NCI-H82 (cell line): ENCODE data around the gene SNAPIN.
"Not testable (repeated sequence)": the region's sequence is repeated elsewhere in the genome, so short reads cannot be mapped to it uniquely, and the experiment has no call there.

Source experiments
- DNase-seq: peaks from one replicate; lab custom pipeline; 2025; lab: John Stamatoyannopoulos, UW

The SNAPIN gene

GRCh38 chr1:153626904-153627714, 31.4 kb upstream of the SNAPIN start, which contains the start of gene S100A13:
Gene S100A13, minus strand, starts transcription at chr1:153627505. Its CDS starts 1,033 bp downstream, at chr1:153626472.
- peak; percentile 95 for DNase-seq

- peak; percentile 58 for DNase-seq
Observed at GRCh38 chr1:153627715-153628626, 30.5 kb upstream of the SNAPIN start, which contains the start of gene S100A1. Gene S100A1, plus strand, starts transcription at chr1:153628434. Its CDS starts 2,088 bp downstream, at chr1:153630522.

GRCh38 chr1:153628638-153629342, 29.7 kb upstream of the SNAPIN start:
- DNase-seq, result no peak

GRCh38 chr1:153629343-153629665, 29.2 kb upstream of the SNAPIN start:
- no peak for DNase-seq

GRCh38 chr1:153629971-153630370, 28.5 kb upstream of the SNAPIN start:
- DNase-seq, result no peak

GRCh38 chr1:153630384-153630783, 28.1 kb upstream of the SNAPIN start:
- DNase-seq, result no peak

- DNase-seq, result no peak
Observed at GRCh38 chr1:153631047-153632022, 27.2 kb upstream of the SNAPIN start.

- no peak for DNase-seq
Observed at GRCh38 chr1:153633161-153633753, 25.2 kb upstream of the SNAPIN start.

- peak; percentile 99 for DNase-seq
Observed at GRCh38 chr1:153633754-153634665, 24.5 kb upstream of the SNAPIN start, which contains the start of gene CHTOP. Gene CHTOP, plus strand, starts transcription at chr1:153634066. Its CDS starts 2,523 bp downstream, at chr1:153636589.

GRCh38 chr1:153635872-153636271, 22.6 kb upstream of the SNAPIN start:
- DNase-seq, result no peak

GRCh38 chr1:153636312-153636711, 22.2 kb upstream of the SNAPIN start:
- DNase-seq, result no peak

GRCh38 chr1:153638261-153638660, 20.2 kb upstream of the SNAPIN start:
- DNase-seq, result peak; percentile 88

- no peak for DNase-seq
Observed at GRCh38 chr1:153639280-153639679, 19.2 kb upstream of the SNAPIN start.

GRCh38 chr1:153640213-153640612, 18.3 kb upstream of the SNAPIN start:
- DNase-seq, result not testable (repeated sequence)

GRCh38 chr1:153640861-153641260, 17.6 kb upstream of the SNAPIN start:
- DNase-seq, result no peak

GRCh38 chr1:153642161-153642560, 16.3 kb upstream of the SNAPIN start:
- no peak for DNase-seq

GRCh38 chr1:153643100-153643499, 15.4 kb upstream of the SNAPIN start:
- DNase-seq, result no peak

GRCh38 chr1:153643816-153644215, 14.7 kb upstream of the SNAPIN start:
- no peak for DNase-seq

- DNase-seq, result peak; percentile 62
Observed at GRCh38 chr1:153646672-153647345, 11.7 kb upstream of the SNAPIN start.
